Measurements from ENCODE around the gene MAGI3. TPM values are rescaled to one million over a fixed set of nuclear protein-coding genes. Genes with fewer than 3 reads are reported as not detected.

The MAGI3 gene
- total RNA-seq, 2 experiments from 2014 or later = 4.7 to 7.8 TPM

GRCh38 chr1:113534875-113535274 is 144.6 kb downstream of the MAGI3 start:
- Histone ChIP-seq H3K4me3 (ENCODE audit: low read depth, low read length, poor library complexity, severe bottlenecking) (no peak overlapping the region), H3K9me3 (ENCODE audit: low read length) (no peaks in the 10 kb centered on the region), H3K36me3 (ENCODE audit: insufficient read depth, low read length) (no peaks in the 10 kb centered on the region), H3K9me2 (ENCODE audit: insufficient read depth, low read length) (no peaks in the 10 kb centered on the region), H4K20me1 (ENCODE audit: insufficient read depth, low read length) (no peaks in the 10 kb centered on the region), H3K79me2 (ENCODE audit: insufficient read depth, low read depth, low read length) (no peaks in the 10 kb centered on the region), H3K4me1 (ENCODE audit: insufficient read depth, low read length, poor library complexity, severe bottlenecking) (no peaks in the 10 kb centered on the region), H3K4me2 (ENCODE audit: low read length) (no peak overlapping the region), H3K27ac (ENCODE audit: low read depth, low read length, poor library complexity, severe bottlenecking) (no peak overlapping the region), H2AFZ (ENCODE audit: low read length) (no peak overlapping the region)
- intact Hi-C loops (cut with micrococcal nuclease; ENCODE audit: unreplicated experiment) = no loop called here
- TF ChIP-seq CTCF (conservative IDR thresholded peaks at IDR 0.05; ENCODE audit: low read length) (no peak), EZH2phosphoT487 (IDR thresholded peaks at IDR 0.05; ENCODE audit: borderline replicate concordance, low read depth, low read length) (no peak)
- POLR2A ChIA-PET = interaction anchor here (0.6 kb wide), 1 partner anchor 455 kb away, joined by 3 read pairs; no protein-coding TSS in a partner anchor
- CTCF ChIA-PET (ENCODE audit: unreplicated experiment) = no interaction called here
- no peak for DNase-seq (ENCODE audit: low spot score)
- no TSS peak for BruUV-seq (replicated peaks)

GRCh38 chr1:113536182-113536780 is 146.0 kb downstream of the MAGI3 start:
- CTCF ChIA-PET (ENCODE audit: unreplicated experiment) = no interaction called here
- TF ChIP-seq CTCF (conservative IDR thresholded peaks at IDR 0.05; ENCODE audit: low read length) = no peak
- TF ChIP-seq EZH2phosphoT487 (IDR thresholded peaks at IDR 0.05; ENCODE audit: borderline replicate concordance, low read depth, low read length) = no peak
- no peaks in the 10 kb centered on the region for H3K79me2 ChIP-seq (ENCODE audit: insufficient read depth, low read depth, low read length)

GRCh38 chr1:113538225-113538624 is 147.9 kb downstream of the MAGI3 start:
- Histone ChIP-seq H3K79me2 (ENCODE audit: insufficient read depth, low read depth, low read length) (no peaks in the 10 kb centered on the region), H3K27ac (ENCODE audit: low read depth, low read length, poor library complexity, severe bottlenecking) (no peak overlapping the region), H2AFZ (ENCODE audit: low read length) (no peak overlapping the region), H3K36me3 (ENCODE audit: insufficient read depth, low read length) (no peaks in the 10 kb centered on the region), H3K4me2 (ENCODE audit: low read length) (no peak overlapping the region), H3K4me3 (ENCODE audit: low read depth, low read length, poor library complexity, severe bottlenecking) (no peak overlapping the region), H3K9me2 (ENCODE audit: insufficient read depth, low read length) (no peaks in the 10 kb centered on the region), H4K20me1 (ENCODE audit: insufficient read depth, low read length) (no peaks in the 10 kb centered on the region), H3K9me3 (ENCODE audit: low read length) (no peaks in the 10 kb centered on the region), H3K4me1 (ENCODE audit: insufficient read depth, low read length, poor library complexity, severe bottlenecking) (no peaks in the 10 kb centered on the region)
- intact Hi-C loops (cut with micrococcal nuclease; ENCODE audit: unreplicated experiment) = no loop called here
- ChIA-PET POLR2A (no interaction called here), CTCF (ENCODE audit: unreplicated experiment) (no interaction called here)
- TF ChIP-seq CTCF (conservative IDR thresholded peaks at IDR 0.05; ENCODE audit: low read length) = no peak
- no peak for TF ChIP-seq EZH2phosphoT487 (IDR thresholded peaks at IDR 0.05; ENCODE audit: borderline replicate concordance, low read depth, low read length)
- no peak for DNase-seq (ENCODE audit: low spot score)
- no TSS peak for BruUV-seq (replicated peaks)

More at GRCh38 chr1:113536182-113536780, 146.0 kb downstream of the MAGI3 start:
- no peaks in the 10 kb centered on the region for H3K36me3 ChIP-seq (ENCODE audit: insufficient read depth, low read length)
- H3K27ac ChIP-seq (ENCODE audit: low read depth, low read length, poor library complexity, severe bottlenecking) = no peak overlapping the region
- H3K4me3 ChIP-seq (ENCODE audit: low read depth, low read length, poor library complexity, severe bottlenecking) = no peak overlapping the region
- no peaks in the 10 kb centered on the region for H3K9me3 ChIP-seq (ENCODE audit: low read length)
- H3K9me2 ChIP-seq (ENCODE audit: insufficient read depth, low read length) = no peaks in the 10 kb centered on the region
- no peak for DNase-seq (ENCODE audit: low spot score)
- H2AFZ ChIP-seq (ENCODE audit: low read length) = no peak overlapping the region
- BruUV-seq (replicated peaks) = no TSS peak
- intact Hi-C loops (cut with micrococcal nuclease; ENCODE audit: unreplicated experiment) = no loop called here
- H3K4me2 ChIP-seq (ENCODE audit: low read length) = no peak overlapping the region
- no peaks in the 10 kb centered on the region for H3K4me1 ChIP-seq (ENCODE audit: insufficient read depth, low read length, poor library complexity, severe bottlenecking)
- POLR2A ChIA-PET = interaction anchor here (0.7 kb wide), 1 partner anchor 20 kb away, joined by 3 read pairs; no protein-coding TSS in a partner anchor
- H4K20me1 ChIP-seq (ENCODE audit: insufficient read depth, low read length) = no peaks in the 10 kb centered on the region

Data from OCI-LY7 (cell line).